ENCODE results near the gene TNFRSF1A.

TNFRSF1A gene

GRCh38 chr12:6374028-6374785 is 32.3 kb upstream of the TNFRSF1A start:
- DNase-seq, result peak; percentile 89

- DNase-seq, result peak; percentile 99
Measured at GRCh38 chr12:6373022-6373787, 31.3 kb upstream of the TNFRSF1A start.

GRCh38 chr12:6372403-6373003 is 30.6 kb upstream of the TNFRSF1A start:
- DNase-seq, result peak; percentile 97

DNA sequence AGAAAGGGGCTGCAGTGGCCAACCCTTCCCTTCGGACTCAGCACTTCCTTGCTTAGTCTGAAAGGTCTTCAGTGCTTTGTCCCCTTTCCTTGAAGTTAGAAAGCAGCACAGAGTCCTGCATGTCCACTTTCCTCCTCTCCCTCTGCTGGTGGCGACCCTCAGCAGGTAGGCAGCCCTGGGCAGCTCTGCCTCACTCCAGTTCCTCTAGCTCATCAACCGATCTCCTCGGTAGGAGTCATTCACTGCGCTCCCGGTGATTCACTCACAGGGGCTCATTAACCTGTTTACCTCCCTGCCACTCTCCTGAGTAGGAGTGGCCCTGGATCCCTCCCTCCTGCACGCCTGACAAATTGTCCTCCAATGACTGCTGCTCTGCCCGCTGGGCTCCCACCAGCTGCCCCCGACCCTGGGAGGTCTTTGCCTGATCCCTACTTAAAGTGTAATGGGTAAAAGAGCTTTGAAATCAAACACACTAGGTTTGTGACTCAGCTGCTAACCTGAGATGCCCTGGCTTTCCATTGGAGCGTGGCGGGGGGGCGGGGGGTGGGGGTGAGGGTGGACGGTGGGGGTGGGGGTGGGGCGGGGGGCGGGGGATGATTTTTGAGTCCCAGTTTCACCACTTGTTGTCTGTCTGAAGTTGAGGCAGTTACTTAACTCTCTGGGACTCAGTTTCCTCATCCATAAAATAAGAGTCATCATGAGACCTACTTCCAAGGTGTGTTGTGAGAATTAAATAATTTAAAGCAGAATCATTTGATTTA is 29.3 kb upstream of the TNFRSF1A start:
- DNase-seq, result peak; percentile 100

DNA sequence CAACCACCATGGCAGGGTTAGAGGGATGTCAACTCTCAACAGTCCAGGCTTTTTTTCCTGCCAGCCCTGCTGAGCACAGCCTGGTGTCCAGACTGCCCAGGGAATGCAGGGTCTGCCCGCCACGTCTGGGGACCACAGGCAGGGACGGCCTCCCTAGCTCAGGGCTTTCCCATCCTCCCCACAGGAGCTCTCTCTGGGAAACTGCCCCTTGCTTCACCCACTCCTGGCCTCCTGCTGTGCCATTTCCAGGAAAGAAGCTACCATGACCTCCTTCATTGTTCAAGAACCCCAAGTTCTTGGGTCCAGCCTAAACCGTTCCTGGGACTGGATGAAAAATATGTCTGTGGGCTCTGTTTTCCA is 28.7 kb upstream of the TNFRSF1A start:
- no peak for DNase-seq

DNA sequence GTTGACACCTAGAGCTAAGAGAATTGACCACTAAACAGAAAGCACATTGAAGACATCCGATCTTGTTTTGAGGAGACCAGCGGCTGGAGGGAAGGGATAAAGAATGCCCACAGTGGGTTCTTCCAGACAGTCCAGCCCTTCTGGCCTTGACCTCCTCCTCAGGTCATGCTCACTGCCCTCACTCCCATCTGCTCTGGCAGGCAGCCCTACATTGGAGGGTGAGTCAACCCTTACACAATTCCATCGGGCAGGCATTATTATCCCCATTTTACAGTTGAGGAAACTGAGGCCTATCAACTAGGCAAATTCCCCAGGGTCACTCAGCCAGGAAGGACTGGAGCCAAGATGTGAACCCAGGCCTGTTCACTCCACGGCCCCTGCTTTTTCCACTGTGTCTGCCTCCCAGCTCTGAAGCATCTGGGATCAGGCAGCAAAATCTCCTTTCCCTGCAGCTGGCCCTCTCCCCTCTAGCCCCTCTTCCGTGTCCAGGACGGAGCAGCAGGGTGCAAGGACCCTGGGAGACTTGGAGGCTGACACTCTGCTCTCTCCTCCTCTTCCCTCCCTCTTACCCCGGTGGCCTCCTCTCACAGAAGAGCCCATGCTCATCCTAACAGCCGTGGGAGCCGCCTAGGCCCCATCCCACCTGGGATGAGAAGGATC is 28.2 kb upstream of the TNFRSF1A start:
- DNase-seq, result no peak

- DNase-seq, result no peak
Measured at GRCh38 chr12:6368906-6369525, 27.1 kb upstream of the TNFRSF1A start.

GRCh38 chr12:6367969-6368892 is 26.4 kb upstream of the TNFRSF1A start:
- peak; percentile 65 for DNase-seq

GRCh38 chr12:6367065-6367968 is 25.4 kb upstream of the TNFRSF1A start:
- peak; percentile 47 for DNase-seq

GRCh38 chr12:6364044-6364374 is 22.1 kb upstream of the TNFRSF1A start:
- no peak for DNase-seq

DNA sequence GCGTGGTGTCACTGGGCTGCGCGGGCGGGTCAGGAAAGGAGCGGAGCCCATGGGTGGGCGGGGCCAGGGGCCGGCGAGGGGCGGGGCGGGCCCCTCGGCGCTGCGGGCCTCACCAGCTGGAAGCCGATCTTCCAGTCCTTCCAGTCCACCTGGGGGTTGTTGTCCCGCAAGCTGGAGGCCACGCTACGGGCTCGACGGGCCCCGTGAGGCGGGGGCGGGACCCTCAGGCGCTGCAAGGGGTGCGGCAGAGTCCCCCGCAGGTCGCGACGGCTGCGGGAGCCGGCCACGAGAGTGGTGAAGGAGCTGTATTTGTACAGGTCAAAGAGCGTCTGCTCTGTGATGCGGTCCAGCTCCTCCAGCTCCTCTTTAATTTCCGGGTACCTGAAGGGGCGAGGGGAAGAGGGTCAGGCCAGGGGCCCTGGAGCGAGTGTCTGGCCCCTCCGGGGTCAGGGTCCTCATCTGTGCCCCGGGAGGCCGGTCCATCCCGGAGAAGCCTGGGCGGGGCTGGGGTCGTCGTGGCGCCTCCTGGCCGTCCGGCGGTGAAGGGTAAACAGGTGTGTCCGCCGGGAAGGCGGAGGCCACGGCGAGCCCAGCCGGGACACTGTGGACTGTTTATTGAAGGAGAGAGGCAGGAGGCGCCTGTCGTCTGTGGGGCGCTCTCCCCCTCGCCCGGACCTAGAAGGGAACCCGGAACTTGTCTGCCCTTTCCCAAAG is 21.6 kb upstream of the TNFRSF1A start:
- DNase-seq, result peak; percentile 92

GRCh38 chr12:6363010-6363329 is 21.1 kb upstream of the TNFRSF1A start:
- DNase-seq, result no peak

DNA sequence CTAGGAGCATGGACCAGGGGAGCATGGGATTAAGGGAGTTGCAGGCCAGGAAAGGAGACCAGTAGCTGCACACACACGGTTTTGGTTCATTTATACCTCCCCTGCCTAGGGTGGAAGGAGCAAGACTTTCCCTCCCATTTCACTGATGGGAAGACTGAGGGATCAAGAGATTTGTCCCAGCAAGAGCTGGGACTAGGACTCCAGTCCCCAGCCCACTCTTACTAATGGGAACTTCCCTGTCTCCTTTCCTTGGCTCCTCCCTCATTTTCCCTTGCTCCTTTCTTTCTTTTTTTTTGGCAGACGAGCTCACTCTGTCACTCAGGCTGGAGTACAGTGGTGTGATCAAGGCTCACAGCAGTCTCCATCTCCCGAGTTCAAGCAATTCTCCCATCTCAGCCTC is 20.5 kb upstream of the TNFRSF1A start:
- no peak for DNase-seq

DNA sequence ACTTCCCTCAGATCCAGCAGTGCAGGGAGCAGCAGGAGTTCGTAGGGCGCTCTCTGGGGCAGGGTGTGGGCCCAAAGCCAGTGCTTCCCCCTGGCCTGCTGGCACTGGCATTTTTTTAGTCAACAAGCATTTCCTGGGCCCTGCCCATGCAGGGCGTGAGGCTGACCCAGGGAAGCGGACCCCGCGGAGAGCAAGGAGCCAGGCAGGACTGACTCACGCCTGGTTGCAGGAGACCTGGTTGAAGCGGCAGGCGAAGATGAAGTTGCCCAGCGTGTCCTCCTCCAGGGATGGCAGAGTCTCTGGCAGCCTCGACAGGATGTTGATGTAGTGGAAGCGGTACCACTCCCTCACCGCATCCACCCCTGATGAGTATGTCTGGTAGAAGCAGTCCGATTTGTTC is 20.0 kb upstream of the TNFRSF1A start:
- DNase-seq, result peak; percentile 56

DNA sequence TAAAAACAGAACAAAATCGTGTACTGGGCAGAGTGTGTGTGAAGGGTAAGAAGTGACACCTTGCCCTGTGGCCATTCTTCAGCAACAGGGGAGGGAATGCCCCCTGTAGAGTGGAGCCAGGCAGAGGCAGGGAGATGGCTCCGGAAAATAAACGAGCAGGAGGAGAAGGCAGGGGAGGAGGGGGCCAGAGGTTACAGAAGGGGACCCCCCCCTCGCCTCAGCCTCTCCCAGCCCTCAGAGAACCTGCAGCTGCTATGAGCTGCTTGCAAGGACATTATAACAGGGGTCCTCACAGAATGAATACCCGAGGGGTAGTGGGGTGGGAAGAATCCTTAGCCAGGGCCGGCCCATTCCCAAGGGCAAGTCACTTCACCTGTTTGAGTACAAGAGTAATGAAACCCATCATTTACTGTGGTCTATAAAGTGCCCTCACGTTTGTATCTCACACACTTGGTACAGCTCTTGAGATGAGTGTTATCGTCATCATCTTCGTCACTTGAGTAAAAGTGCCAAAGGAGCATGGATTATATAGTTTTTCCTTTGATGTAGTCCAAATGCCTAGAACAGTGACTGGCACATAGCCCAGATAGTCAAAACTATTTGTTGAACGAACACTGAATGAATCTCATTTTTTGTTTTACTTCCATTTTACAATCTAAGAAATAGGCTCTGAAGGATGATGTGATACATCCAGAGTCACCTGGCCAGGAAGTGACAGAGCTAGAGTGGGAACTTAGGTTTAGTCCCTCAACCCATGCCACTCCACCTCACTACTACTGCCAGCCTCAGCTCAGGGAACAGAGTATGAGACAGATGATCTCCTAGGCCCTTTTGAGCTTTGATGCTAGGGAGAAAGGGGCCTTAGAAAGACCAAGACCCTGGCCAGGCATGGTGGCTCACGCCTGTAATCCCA is 19.0 kb upstream of the TNFRSF1A start:
- peak; percentile 79 for DNase-seq

- DNase-seq, result peak; percentile 53
Measured at GRCh38 chr12:6360080-6360571, 18.2 kb upstream of the TNFRSF1A start.

- DNase-seq, result no peak
Measured at GRCh38 chr12:6358881-6359280, 17.0 kb upstream of the TNFRSF1A start.

DNA sequence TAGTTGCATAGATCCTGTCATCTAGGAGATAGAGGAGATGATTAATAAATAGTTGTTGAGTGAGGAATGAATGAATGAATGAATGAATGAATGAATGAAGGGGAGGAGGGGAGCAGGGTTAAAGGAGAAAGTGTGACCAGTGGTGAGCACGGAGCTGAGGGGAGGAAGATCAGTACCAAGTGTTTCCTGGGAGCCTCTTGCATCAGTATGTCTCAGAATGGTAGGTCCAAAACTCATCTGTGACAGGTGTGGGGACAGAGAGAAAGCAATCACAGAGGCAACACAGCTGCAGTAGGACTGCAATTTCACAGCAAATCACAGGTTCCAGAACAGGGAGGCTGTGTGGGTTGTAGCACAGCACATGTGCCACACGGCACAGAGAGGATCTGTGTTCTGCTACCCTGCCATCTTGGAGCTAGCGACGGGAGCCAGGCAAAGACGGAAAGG is 14.5 kb upstream of the TNFRSF1A start:
- no peak for DNase-seq

Data from DMS53 (cell line).